ENCODE results near the gene EOMES. TPM values are rescaled to one million over a fixed set of nuclear protein-coding genes. Genes with fewer than 3 reads are reported as not detected.

Gene EOMES
- total and polyA plus RNA-seq, 2 donors (not counting 1 experiment from before 2014, with no cell fraction given), result 0.10 to 0.12 TPM

DNA sequence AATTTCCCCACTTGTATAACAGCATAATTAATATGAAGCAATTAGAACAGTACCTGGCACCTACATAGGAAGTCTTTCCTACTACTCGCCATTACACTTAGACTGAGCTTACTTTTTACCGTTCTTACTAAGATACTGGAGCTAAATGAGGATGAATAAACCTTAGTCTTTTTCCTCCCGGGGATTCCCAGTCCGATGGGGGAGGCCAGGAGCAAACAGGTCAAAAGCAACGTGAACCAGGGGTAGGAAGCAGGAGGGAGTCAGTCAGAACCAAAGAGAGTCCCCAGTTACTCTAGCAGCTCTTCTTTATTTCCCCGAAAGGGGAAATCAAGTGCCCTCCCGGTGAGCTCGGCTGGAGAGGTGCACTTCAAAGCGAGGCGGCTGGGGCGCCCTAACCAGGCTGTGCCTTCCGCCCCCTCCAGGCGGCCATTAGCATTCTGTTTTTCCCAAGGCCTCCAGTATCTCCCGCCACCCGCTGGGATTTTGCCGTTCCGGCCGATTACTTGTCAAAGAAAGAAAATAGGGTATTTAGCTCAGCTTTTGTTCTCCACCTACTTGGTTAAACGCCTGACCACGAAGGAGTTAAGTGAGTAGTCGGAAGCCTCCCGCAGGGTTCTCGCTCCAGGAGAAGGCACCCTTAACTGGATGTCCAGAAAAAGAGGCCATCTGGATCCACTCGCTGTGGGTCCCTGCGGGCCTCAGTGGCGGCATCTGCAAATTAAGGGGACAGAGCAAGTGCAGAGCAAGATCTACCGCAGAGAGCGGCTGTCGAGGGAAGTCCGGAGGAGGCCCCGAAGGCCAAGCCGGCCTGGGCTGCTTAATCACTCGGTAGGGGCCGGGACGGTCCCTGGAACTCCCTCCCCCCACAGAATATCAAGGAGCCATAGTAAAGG, 6.3 kb upstream of the EOMES start:
- TF ChIP-seq CTCF (IDR thresholded peaks at IDR 0.05) (no peak), EZH2 (IDR thresholded peaks at IDR 0.05; ENCODE audit: borderline replicate concordance, insufficient read depth, low read depth, low read length, poor library complexity, severe bottlenecking) (no peak)
- Histone ChIP-seq H3K9me3 (ENCODE audit: control extremely low read depth in 1 of 3, control insufficient read depth in 2 of 3, insufficient read depth in 1 of 3, low read length in 2 of 3) (peaks cover 0 to 28% (median 0%) of the 10 kb centered on the region in 3 donors), H3K4me3 (ENCODE audit: control extremely low read depth in 1 of 5, extremely low read depth in 1 of 5, insufficient read depth in 1 of 5, low read depth in 2 of 5, low read length in 4 of 5) (peak overlapping the region in 2 of 5 experiments; percentile 7 to 17), H3K9ac (ENCODE audit: low read length) (peak overlapping the region; percentile 13), H2AFZ (ENCODE audit: insufficient read depth, low read depth, low read length, poor library complexity, severe bottlenecking) (no peak overlapping the region), H3K36me3 (replicated peaks in 1 of 2; ENCODE audit: control extremely low read depth in 1 of 2, control insufficient read depth in 1 of 2, extremely low read depth in 1 of 2, insufficient read depth in 2 of 2, low read length in 1 of 2) (no peaks in the 10 kb centered on the region), H3K27me3 (replicated peaks in 1 of 4; ENCODE audit: control extremely low read depth in 1 of 4, control insufficient read depth in 3 of 4, insufficient read depth in 4 of 4, low read length in 3 of 4) (peaks cover 0 to 73% (median 67%) of the 10 kb centered on the region in 4 experiments), H3K27ac (ENCODE audit: low read length in 2 of 2) (no peak overlapping the region), H3K79me2 (ENCODE audit: control insufficient read depth, insufficient read depth, low read length) (no peaks in the 10 kb centered on the region), H4K20me1 (ENCODE audit: control insufficient read depth, insufficient read depth, low read length, poor library complexity, severe bottlenecking) (no peaks in the 10 kb centered on the region), H3K4me1 (ENCODE audit: control insufficient read depth in 2 of 2, insufficient read depth in 2 of 2, low read length in 2 of 2) (peaks cover 17 to 43% of the 10 kb centered on the region in 2 donors), H3K4me2 (replicated peaks; ENCODE audit: low read depth, low read length, poor library complexity, severe bottlenecking) (peak overlapping the region; percentile 50)
- Mint-ChIP-seq H3K4me1 (peaks cover 24% of the 10 kb centered on the region), H3K27me3 (peaks cover 81% of the 10 kb centered on the region), H3K4me3 (peak overlapping the region; percentile 63), H3K27ac (no peak overlapping the region), H3K9me3 (ENCODE audit: insufficient read depth) (no peaks in the 10 kb centered on the region)
- ChIA-PET CTCF (interaction anchor here (0.9 to 2.6 kb wide), 2 partner anchors 16 to 20 kb away, joined by 3 to 12 read pairs; no protein-coding TSS in a partner anchor), POLR2A (no interaction called here)
- ATAC-seq (ENCODE audit: low read depth) (no peak), DNase-seq (peak; percentile 49)
- intact Hi-C loops (cut with micrococcal nuclease), result loop anchor here (2.0 kb wide), 1 partner anchor 14 kb away; no protein-coding TSS in a partner anchor
- WGBS (ENCODE audit: insufficient coverage), result 5% methylated on average over 26 of the region's 35 CpGs

DNA sequence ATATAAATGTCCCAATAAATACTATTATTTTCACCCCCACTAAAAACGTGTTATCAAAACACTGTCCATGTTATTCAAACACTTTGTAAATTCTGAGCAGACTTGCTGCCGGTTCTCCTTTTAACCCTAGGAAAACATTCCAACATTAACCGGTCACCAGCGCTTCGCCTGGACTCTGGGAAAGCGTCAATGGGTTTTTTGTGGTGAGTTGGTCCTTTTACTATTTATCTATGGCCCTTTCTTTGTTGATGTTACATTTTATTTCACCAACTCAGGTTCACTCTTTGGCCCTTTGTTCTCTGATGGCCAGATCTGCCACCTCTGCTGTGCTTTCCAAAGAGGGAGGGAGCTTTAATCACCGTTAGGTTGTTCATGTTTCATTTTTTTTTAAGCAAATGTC, 4.1 kb upstream of the EOMES start:
- intact Hi-C loops (cut with micrococcal nuclease), result no loop called here
- H4K20me1 ChIP-seq (ENCODE audit: control insufficient read depth, insufficient read depth, low read length, poor library complexity, severe bottlenecking), result no peaks in the 10 kb centered on the region
- H3K4me1 ChIP-seq (ENCODE audit: control insufficient read depth in 2 of 2, insufficient read depth in 2 of 2, low read length in 2 of 2), result peaks cover 35 to 58% of the 10 kb centered on the region in 2 donors
- Mint-ChIP-seq H3K9me3 (ENCODE audit: insufficient read depth) (no peaks in the 10 kb centered on the region), H3K4me1 (peaks cover 37% of the 10 kb centered on the region), H3K4me3 (no peak overlapping the region), H3K27me3 (peaks cover 78% of the 10 kb centered on the region), H3K27ac (no peak overlapping the region)
- H3K27me3 ChIP-seq (replicated peaks in 1 of 4; ENCODE audit: control extremely low read depth in 1 of 4, control insufficient read depth in 3 of 4, insufficient read depth in 4 of 4, low read length in 3 of 4), result peaks cover 0 to 85% (median 70%) of the 10 kb centered on the region in 4 experiments
- peaks cover 0 to 41% (median 0%) of the 10 kb centered on the region in 3 donors for H3K9me3 ChIP-seq (ENCODE audit: control extremely low read depth in 1 of 3, control insufficient read depth in 2 of 3, insufficient read depth in 1 of 3, low read length in 2 of 3)
- no peak overlapping the region for H3K9ac ChIP-seq (ENCODE audit: low read length)
- 11% methylated on average over 1 of the region's 7 CpGs for WGBS (ENCODE audit: insufficient coverage)
- DNase-seq (no peak), ATAC-seq (ENCODE audit: low read depth) (no peak)
- CTCF ChIA-PET, result interaction anchor here (1.1 kb wide), 1 partner anchor 11 kb away, joined by 3 read pairs; no protein-coding TSS in a partner anchor
- no peak for TF ChIP-seq CTCF (IDR thresholded peaks at IDR 0.05)
- TF ChIP-seq EZH2 (IDR thresholded peaks at IDR 0.05; ENCODE audit: borderline replicate concordance, insufficient read depth, low read depth, low read length, poor library complexity, severe bottlenecking), result no peak
- H3K4me3 ChIP-seq (ENCODE audit: control extremely low read depth in 1 of 5, extremely low read depth in 1 of 5, insufficient read depth in 1 of 5, low read depth in 2 of 5, low read length in 4 of 5), result no peak overlapping the region
- POLR2A ChIA-PET, result no interaction called here
- H3K79me2 ChIP-seq (ENCODE audit: control insufficient read depth, insufficient read depth, low read length), result no peaks in the 10 kb centered on the region
- H3K27ac ChIP-seq (ENCODE audit: low read length in 2 of 2), result no peak overlapping the region
- no peak overlapping the region for H3K4me2 ChIP-seq (replicated peaks; ENCODE audit: low read depth, low read length, poor library complexity, severe bottlenecking)
- no peaks in the 10 kb centered on the region for H3K36me3 ChIP-seq (replicated peaks in 1 of 2; ENCODE audit: control extremely low read depth in 1 of 2, control insufficient read depth in 1 of 2, extremely low read depth in 1 of 2, insufficient read depth in 2 of 2, low read length in 1 of 2)
- no peak overlapping the region for H2AFZ ChIP-seq (ENCODE audit: insufficient read depth, low read depth, low read length, poor library complexity, severe bottlenecking)
